GM12878 (cell line): ENCODE measurements around the gene MAGI2. TPM values are rescaled to one million over a fixed set of nuclear protein-coding genes. Genes with fewer than 3 reads are reported as not detected.

Experiments used
- ATAC-seq: fragments of 200-7000 bp; cut with Tn5 transposase; 3 replicates; pipeline ENCODE4 v1.9.1; 2020; ENCODE audit warnings: mild to moderate bottlenecking, moderate library complexity
- BruUV-seq: library from RNA; stranded (reverse); fragments of 400-500 nt; replicated peaks from 2 replicates; lab custom pipeline; 2021; lab: Mats Ljungman, UMichigan
- CTCF ChIA-PET: fragments of 300-600 bp; sonication (Branson Sonifier 250); formaldehyde crosslinking; extraction: SDS; loops from one replicate; lab custom pipeline; 2021; ENCODE audit warnings: inconsistent platforms; lab: Yijun Ruan, JAX
- POLR2A ChIA-PET: fragments of 350-600 bp; formaldehyde crosslinking; extraction: SDS; loops from one replicate; lab custom pipeline; 2021; ENCODE audit warnings: inconsistent platforms; lab: Charles Lee
- RAD21 ChIA-PET: fragments of 300-600 bp; sonication (Branson Sonifier 250); formaldehyde crosslinking; loops from one replicate; lab custom pipeline; 2023; ENCODE audit warnings: antibody characterized with exemption; ENCODE audit not compliant: unreplicated experiment; lab: Charles Lee
- SMC1A ChIA-PET: fragments of 300-600 bp; sonication (Branson Sonifier 250); formaldehyde crosslinking; loops from one replicate; lab custom pipeline; 2023; ENCODE audit not compliant: unreplicated experiment, uncharacterized antibody; lab: Charles Lee
- DNase-seq: peaks from one replicate; pipeline ENCODE4 v3.0.0-alpha.2; 2011; ENCODE audit warnings: low read depth, low spot score
- FAIRE-seq: peaks from 3 replicates; lab custom pipeline; 2011; peaks lifted over from hg19 to GRCh38; lab: Jason Lieb, UNC
- H2AFZ ChIP-seq: 2 replicates; pipeline ENCODE4 v1.6.0; 2011; ENCODE audit warnings: low read depth, low read length, control low read depth; ENCODE audit not compliant: control insufficient read depth
- H3K27ac ChIP-seq: 2 replicates; pipeline ENCODE4 v1.5.1; 2011; ENCODE audit warnings: control low read depth; ENCODE audit not compliant: control insufficient read depth, insufficient read depth
- H3K27me3 ChIP-seq, 2 experiments: replicated peaks in 1 of 2; 2 replicates each; pipeline versions ENCODE4 v1.6.0 to v1.6.1; 2011; ENCODE audit warnings: low read length in 1 of 2; ENCODE audit not compliant: control insufficient read depth in 2 of 2, insufficient read depth in 2 of 2
- H3K36me3 ChIP-seq, 2 experiments: 2 replicates each; pipeline ENCODE4 v1.5.1; 2011; ENCODE audit warnings: low read length in 1 of 2; ENCODE audit not compliant: control insufficient read depth in 2 of 2, insufficient read depth in 2 of 2
- H3K4me1 ChIP-seq: 2 replicates; pipeline ENCODE4 v1.6.1; 2011; ENCODE audit warnings: mild to moderate bottlenecking, low read length, moderate library complexity, mixed read lengths; ENCODE audit not compliant: control insufficient read depth, insufficient read depth
- H3K4me2 ChIP-seq: 2 replicates; pipeline ENCODE4 v1.6.0; 2011; ENCODE audit warnings: control low read depth; ENCODE audit not compliant: control insufficient read depth, insufficient read depth
- H3K4me3 ChIP-seq: fragments of 200-600 bp; sonication (generic); 2 replicates; pipeline ENCODE4 v1.5.1; 2016
- H3K79me2 ChIP-seq: 2 replicates; pipeline ENCODE4 v1.6.0; 2011; ENCODE audit warnings: low read length; ENCODE audit not compliant: control insufficient read depth, insufficient read depth
- H3K9ac ChIP-seq: 2 replicates; pipeline ENCODE4 v1.8.0; 2011; ENCODE audit warnings: low read length, control low read depth, mixed read lengths; ENCODE audit not compliant: control insufficient read depth, insufficient read depth
- H3K9me3 ChIP-seq: replicated peaks from 3 replicates; pipeline ENCODE4 v1.5.1; 2011; ENCODE audit warnings: mild to moderate bottlenecking, low read length; ENCODE audit not compliant: control insufficient read depth, insufficient read depth
- H4K20me1 ChIP-seq: 2 replicates; pipeline ENCODE4 v1.6.0; 2011; ENCODE audit not compliant: control insufficient read depth, insufficient read depth
- CBFB ChIP-seq: IDR thresholded peaks from 2 replicates; pipeline ENCODE4 v1.6.1; 2016; ENCODE audit warnings: antibody characterized with exemption, low read depth
- IKZF1 ChIP-seq: fragments of 450-650 bp; conservative IDR thresholded peaks from 2 replicates; pipeline ENCODE4 v1.6.1; 2017; ENCODE audit warnings: antibody characterized with exemption, mild to moderate bottlenecking
- MEF2B ChIP-seq: fragments of 450-650 bp; IDR thresholded peaks from 2 replicates; pipeline ENCODE4 v1.6.1; 2018; ENCODE audit warnings: mild to moderate bottlenecking, moderate library complexity; ENCODE audit not compliant: partially characterized antibody, poor library complexity, severe bottlenecking
- MTA2 ChIP-seq: fragments of 450-650 bp; IDR thresholded peaks from 2 replicates; pipeline ENCODE4 v1.6.1; 2016; ENCODE audit warnings: low read depth, mild to moderate bottlenecking, moderate library complexity
- NR2C1 ChIP-seq: fragments of 450-650 bp; IDR thresholded peaks from 2 replicates; pipeline ENCODE4 v1.6.1; 2017; ENCODE audit warnings: antibody characterized with exemption, mild to moderate bottlenecking, moderate library complexity
- POLR2AphosphoS5 ChIP-seq: IDR thresholded peaks from 2 replicates; pipeline ENCODE4 v1.6.1; 2011; ENCODE audit warnings: mild to moderate bottlenecking, low read length, inconsistent platforms
- RELA ChIP-seq: fragments of 450-650 bp; IDR thresholded peaks from 2 replicates; pipeline ENCODE4 v1.8.0; 2014; ENCODE audit warnings: borderline replicate concordance; ENCODE audit not compliant: partially characterized antibody
- RELB ChIP-seq: fragments of 450-650 bp; IDR thresholded peaks from 2 replicates; pipeline ENCODE4 v1.6.1; 2017; ENCODE audit warnings: low read depth, mild to moderate bottlenecking, moderate library complexity
- SPI1 ChIP-seq: IDR thresholded peaks from 2 replicates; pipeline ENCODE4 v1.6.1; 2011; ENCODE audit warnings: low read depth, mild to moderate bottlenecking, low read length, moderate library complexity, borderline replicate concordance; ENCODE audit not compliant: insufficient read depth
- TCF7 ChIP-seq: IDR thresholded peaks from 2 replicates; pipeline ENCODE4 v1.6.1; 2014; ENCODE audit warnings: antibody characterized with exemption, borderline replicate concordance
- ZNF622 ChIP-seq: fragments of 450-650 bp; IDR thresholded peaks from 2 replicates; pipeline ENCODE4 v1.6.1; 2017; ENCODE audit warnings: mild to moderate bottlenecking, inconsistent platforms
- WGBS: methylation state at CpG from one replicate; pipeline ENCODE4 v1.1.6; 2016; ENCODE audit warnings: low lambda C conversion rate; ENCODE audit not compliant: insufficient replicate concordance, insufficient coverage; ENCODE audit errors: missing lambda C conversion rate; 5-methylcytosine and 5-hydroxymethylcytosine counted together
- in situ Hi-C: fragments of 300-500 bp; cut with MboI; formaldehyde crosslinking; loops from 9 replicates; pipeline ENCODE4 v1.14.3; 2018; ENCODE audit warnings: mixed read lengths
- intact Hi-C: fragments of 100-400 bp; cut with micrococcal nuclease; formaldehyde crosslinking; loops from one replicate; pipeline ENCODE4 v1.14.2; 2022; ENCODE audit not compliant: unreplicated experiment
- polyA plus RNA-seq, 11 experiments: library from polyadenylated mRNA; depleted of rRNA in 4 of 11; unstranded in 6 of 11; stranded (reverse) in 5 of 11; fragments of >200 nt; fragmentation: Nextera tagmentation in 4 of 11; fragmentation: Illumina TruSeq in 1 of 11; extraction: Ambion mirVana in 4 of 11; extraction: Trizol in 1 of 11; gene quantifications; 1 replicate in 1 of 11; 2 replicates in 10 of 11; pipeline versions ENCODE4 v1.2.1 to v1.2.3, GENCODE V29; 2011 to 2016; ENCODE audit warnings: inconsistent platforms in 2 of 11, missing spikeins in 2 of 11, low read depth in 1 of 11
- total RNA-seq, 4 experiments: library from RNA; depleted of rRNA in 3 of 4; stranded (reverse); fragments of >200 nt in 3 of 4; fragmentation: Illumina TruSeq in 1 of 4; extraction: Trizol in 1 of 4; gene quantifications; 2 replicates each; pipeline versions ENCODE4 v1.2.1 to v1.2.3, GENCODE V29; 2013 to 2021

Gene MAGI2
- total and polyA plus RNA-seq, 10 of the 15 experiments (the other 5 are each of a cell fraction or from before 2014, with no cell fraction given): 0.01 to 0.31 (median 0.05) TPM; not detected in 2

- in situ Hi-C loops: no loop called here
- BruUV-seq: no TSS peak
Observed at GRCh38 chr7:78873117-78873516, 580.4 kb downstream of the MAGI2 start.

More at GRCh38 chr7:78873117-78873516, 580.4 kb downstream of the MAGI2 start:
- ChIA-PET POLR2A (no interaction called here), CTCF (no interaction called here), SMC1A (no interaction called here), RAD21 (no interaction called here)
- H3K9me3 ChIP-seq: no peaks in the 10 kb centered on the region
- H3K4me1 ChIP-seq: no peaks in the 10 kb centered on the region
- H3K27me3 ChIP-seq: no peaks in the 10 kb centered on the region
- H3K36me3 ChIP-seq: no peaks in the 10 kb centered on the region
- H3K4me2 ChIP-seq: no peak overlapping the region
- no peak overlapping the region for H2AFZ ChIP-seq
- no peaks in the 10 kb centered on the region for H3K79me2 ChIP-seq
- 25% methylated on average over 5 of the region's 5 CpGs for WGBS
- ATAC-seq: no peak
- no peak for FAIRE-seq
- TF ChIP-seq RELA (no peak), POLR2AphosphoS5 (no peak), IKZF1 (no peak), SPI1 (no peak), ZNF622 (no peak), CBFB (no peak), RELB (no peak), MTA2 (no peak), TCF7 (no peak), NR2C1 (no peak), MEF2B (no peak)
- H3K9ac ChIP-seq: no peak overlapping the region
- no peak for DNase-seq
- no peak overlapping the region for H3K27ac ChIP-seq
- no peaks in the 10 kb centered on the region for H4K20me1 ChIP-seq
- H3K4me3 ChIP-seq: no peak overlapping the region
- intact Hi-C loops: no loop called here
